HK-2 (cell line): ENCODE measurements around the gene TAGLN3.
"Not testable (repeated sequence)": the region's sequence is repeated elsewhere in the genome, so short reads cannot be mapped to it uniquely, and the experiment has no call there.

ENCODE experiments used
- DNase-seq: peaks from one replicate; pipeline ENCODE4 v3.0.0-alpha.2; 2018; ENCODE audit not compliant: unreplicated experiment

Gene TAGLN3

DNA sequence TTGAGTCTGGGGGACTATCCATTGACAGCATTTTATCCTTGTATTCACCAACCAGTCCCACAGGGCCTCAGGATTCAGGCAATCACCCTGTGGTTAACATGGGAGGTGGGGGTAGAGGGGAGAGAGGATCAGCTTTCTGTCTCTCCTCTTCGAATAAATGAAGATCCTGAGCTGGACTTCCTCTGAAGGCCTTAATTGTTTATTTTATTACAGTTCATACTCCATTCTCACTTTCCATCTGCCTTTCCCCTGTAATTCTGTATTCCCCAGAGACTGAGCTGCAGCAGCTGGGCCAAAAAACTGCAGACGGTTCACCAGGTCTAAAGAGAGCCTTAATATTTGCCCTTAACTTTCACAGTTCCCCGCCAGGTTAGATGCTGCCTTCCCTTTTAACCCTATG, 11.9 kb downstream of the TAGLN3 start:
- DNase-seq: no peak

- peak; percentile 52 for DNase-seq
Observed at GRCh38 chr3:112011376-112011940, 12.7 kb downstream of the TAGLN3 start.

- no peak for DNase-seq
Observed at GRCh38 chr3:112012205-112012992, 13.7 kb downstream of the TAGLN3 start.

DNA sequence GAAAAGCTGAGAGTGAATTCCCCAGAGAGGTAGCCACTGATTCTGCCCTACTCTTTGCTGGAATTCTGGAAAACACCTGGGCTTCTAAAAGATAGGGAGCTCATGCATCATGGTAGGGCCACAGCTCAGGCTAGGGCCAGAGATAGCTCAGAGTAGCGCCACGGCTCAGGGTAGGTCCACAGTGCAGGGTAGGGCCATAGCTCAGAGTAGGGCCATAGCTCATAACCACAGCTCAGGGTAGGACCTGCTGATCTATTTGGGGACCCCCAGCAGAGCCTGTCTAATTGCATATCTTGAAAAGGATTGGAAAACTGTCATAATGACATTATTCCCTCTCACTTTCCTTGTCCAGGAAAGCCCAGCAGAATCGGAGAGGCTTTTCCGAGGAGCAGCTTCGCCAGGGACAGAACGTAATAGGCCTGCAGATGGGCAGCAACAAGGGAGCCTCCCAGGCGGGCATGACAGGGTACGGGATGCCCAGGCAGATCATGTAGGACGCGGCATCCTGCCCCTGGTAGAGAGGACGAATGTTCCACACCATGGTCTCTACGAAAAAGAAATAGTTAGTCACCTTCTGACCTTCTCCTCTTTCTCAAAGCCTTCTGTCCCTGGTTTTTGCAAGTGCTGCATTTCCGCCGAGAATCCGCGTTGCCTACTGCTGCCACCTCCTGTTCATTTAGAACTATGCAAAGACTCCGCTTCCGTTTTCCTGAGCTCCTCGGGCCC, 14.5 kb downstream of the TAGLN3 start:
- DNase-seq: peak; percentile 45

- DNase-seq: no peak
Observed at GRCh38 chr3:112013784-112014143, 15.0 kb downstream of the TAGLN3 start.

DNA sequence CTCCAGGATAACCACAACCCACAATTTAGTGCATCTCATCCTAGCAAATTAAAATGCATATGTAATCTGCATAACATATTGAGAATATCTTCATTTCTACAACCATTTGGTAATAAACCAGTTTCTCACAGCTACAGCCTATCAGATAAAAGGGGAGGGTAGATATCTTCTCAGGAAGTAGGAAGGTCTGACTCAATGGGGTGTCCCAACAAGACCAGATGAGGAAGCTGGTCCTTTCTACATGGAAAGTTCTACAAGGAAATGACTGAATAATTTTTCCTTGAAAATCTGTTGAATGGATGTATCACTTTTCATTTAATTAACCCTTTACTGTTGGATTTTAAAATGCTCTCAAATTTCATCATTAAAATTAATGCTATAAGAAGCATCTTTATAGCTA, 18.4 kb downstream of the TAGLN3 start:
- no peak for DNase-seq

DNA sequence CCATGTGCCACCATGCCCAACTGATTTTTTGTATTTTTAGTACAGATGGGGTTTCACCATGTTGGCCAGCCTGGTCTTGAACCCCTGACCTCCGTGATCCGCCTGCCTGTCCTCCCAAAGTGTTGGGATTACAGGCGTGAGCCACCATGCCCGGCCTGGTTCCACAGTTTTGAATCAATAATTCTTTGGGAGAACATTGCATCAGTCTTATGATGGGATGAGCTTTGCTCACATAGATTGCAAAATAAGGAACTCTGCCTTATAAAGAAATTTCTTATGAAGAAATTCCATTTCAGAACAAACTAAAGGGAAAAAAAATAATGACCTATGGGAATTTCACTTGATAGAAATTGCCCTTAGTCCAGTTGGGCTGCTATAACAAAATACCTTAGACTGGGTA, 20.0 kb downstream of the TAGLN3 start:
- DNase-seq: no peak

DNA sequence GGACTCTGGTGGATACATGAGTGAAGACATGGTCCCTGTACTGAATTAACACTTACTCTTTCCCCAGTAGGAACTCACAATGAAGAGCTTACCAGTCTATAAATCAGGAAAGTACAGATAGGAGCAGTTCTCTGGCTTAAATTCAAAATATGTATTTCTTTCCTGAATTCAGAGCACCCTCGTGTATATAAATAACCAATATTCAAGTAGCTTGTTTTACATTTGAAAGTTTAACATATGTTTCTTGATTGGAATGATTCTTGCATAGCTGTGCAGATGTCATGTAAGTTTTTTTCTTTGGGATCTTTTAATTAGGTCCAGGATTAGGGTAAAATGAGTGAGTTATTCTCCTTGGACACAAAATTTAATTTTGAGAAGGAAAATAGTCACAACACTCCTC, 21.0 kb downstream of the TAGLN3 start:
- no peak for DNase-seq

DNA sequence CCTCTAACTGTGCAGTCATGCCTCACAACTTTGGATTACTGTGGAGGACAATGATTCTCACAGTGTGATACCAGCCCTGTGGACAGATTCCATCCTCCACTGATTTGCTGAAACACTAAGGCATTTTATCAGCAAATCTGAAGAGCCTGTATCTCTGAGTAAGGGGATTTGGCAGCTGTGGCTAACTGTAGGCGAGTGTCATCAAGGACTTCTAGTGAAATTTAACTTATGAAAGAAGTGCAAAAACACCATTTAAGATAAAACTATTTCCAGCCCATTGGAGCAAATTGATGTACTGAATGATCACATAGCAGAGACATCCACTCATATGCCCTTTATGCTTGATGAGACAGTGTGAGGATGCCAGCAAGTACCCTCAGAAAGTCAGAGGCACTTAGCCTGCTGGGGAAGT, 22.0 kb downstream of the TAGLN3 start:
- peak; percentile 45 for DNase-seq

DNA sequence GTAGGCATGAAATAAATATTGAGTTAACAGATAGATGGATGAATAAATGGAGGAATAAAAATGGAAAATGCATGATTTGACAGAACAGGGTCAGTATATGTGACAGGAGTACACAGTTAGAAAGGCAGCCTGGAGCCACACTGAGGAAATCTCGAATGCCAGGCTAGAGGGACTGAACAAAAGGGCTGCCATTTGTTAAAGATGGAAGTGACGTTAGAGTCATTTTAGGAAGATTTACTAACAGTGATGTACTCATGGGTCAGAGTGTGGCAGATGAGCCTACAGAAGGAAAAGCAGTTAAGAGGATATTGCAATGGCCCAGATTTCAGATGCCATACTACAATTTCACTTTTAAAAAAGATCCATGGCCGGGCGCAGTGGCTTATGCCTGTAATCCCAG, 28.4 kb downstream of the TAGLN3 start:
- DNase-seq: no peak

GRCh38 chr3:112027826-112028225, 29.1 kb downstream of the TAGLN3 start:
- DNase-seq: no peak

- no peak for DNase-seq
Observed at GRCh38 chr3:112030901-112031300, 32.2 kb downstream of the TAGLN3 start.

- no peak for DNase-seq
Observed at GRCh38 chr3:112032098-112032731, 33.5 kb downstream of the TAGLN3 start.

GRCh38 chr3:112034436-112034835, 35.7 kb downstream of the TAGLN3 start, which contains the start of gene TMPRSS7:
Gene TMPRSS7, plus strand, starts transcription at chr3:112034736. Its CDS starts 110 bp downstream, at chr3:112034846.
- DNase-seq: no peak

- no peak for DNase-seq
Observed at GRCh38 chr3:112035241-112035640, 36.5 kb downstream of the TAGLN3 start.

- not testable (repeated sequence) for DNase-seq
Observed at GRCh38 chr3:112037194-112037593, 38.5 kb downstream of the TAGLN3 start.

DNA sequence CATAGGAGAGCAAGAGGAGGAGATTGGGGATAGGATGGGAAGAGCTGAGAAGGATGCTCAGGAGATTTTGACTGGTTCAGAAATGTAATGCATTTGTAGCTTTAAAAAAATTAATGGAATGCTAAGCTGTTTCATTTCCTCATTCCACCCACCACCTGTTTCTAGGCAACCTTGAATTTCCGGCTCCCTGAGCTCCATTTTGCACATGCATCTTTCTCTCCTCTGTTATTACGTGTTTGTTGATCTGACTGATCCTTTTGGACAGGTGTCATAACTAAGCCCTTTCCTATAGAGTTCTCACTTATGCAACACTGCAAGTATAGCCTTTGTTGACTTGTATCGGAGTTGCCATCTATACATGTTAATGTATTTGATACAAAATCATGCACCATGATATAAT, 40.1 kb downstream of the TAGLN3 start:
- no peak for DNase-seq

DNA sequence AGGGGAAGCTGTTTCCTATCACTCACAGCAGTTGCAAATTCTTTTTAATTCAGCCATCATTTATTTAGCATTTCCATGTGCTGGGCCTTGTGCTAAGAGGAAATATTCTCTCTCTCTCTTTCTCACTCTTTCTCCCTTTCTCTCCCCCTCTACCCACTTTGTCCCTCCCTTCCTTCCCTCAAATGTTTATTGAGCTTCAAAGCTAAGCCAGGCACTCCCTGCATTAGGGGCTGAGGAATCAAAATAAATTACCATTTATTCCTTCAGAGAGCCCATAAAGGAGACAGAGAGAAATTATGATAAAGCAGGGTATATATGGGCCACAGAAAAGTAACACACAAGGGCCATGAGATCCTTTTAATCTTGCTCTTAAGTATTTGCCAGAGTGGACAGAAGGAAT, 42.6 kb downstream of the TAGLN3 start:
- DNase-seq: no peak

DNA sequence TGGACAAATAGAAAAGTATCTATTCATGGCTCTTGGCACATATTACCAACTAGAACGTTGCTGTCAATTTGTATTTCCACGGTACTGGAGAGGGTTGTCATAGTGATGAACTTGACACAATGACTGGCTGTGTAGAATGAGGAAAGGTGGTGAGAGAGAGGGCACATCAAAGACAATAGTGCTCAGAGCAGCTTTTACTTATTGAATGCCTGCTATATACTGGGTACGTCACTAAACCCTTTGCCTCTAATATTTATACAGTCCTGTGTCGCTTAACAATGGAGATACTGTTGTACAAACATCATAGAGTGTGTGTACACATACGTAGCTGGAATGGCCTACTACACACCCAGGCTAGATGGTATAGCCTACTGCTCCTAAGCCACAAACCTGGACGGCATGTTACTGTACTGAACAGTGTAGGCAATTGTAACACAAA, 44.1 kb downstream of the TAGLN3 start:
- no peak for DNase-seq

DNA sequence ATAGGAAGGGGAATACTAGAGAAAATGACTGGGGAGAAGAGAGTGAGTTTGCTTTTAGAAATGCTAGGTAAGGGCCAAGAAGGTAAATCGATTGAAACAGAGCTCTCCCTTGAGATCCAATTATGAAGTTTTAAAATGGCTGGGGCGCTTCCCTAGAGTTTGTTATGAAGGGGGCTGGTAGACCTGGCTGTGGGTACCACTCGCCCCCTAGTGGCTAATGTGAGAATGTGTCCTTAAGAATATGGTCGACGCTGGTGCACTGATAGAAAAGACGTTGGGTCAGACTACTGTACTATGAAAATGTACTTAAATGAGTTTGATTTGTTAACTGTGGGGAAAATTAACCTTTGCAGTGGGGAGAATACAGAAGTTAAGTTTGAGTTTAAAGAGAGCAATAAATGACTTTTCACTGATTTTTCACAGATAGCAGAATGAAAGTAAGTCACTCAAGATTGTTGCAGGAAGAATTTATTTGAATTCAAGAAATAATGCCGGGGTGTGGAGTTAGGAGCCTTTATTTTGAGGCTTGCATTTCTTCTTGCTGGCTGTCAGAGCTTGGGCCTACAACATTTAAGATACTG, 45.0 kb downstream of the TAGLN3 start:
- DNase-seq: peak; percentile 57

DNA sequence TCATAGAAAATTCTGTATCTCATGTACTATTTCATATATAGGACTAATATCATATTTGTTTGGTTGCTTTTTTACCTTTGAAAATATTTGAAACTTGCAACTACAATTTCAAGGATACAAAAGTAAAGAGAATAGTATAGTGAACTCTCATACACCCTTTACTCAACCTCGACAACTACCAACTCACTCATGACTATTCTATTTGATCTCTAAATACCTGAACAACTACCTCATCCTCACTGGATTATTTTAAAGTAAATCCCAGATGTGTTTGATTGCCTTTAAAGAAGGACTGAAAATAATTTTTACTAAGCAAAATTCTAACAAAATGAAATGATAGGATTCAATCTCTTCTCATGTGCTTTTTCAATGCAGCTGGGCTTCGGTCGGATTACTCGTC, 47.9 kb downstream of the TAGLN3 start:
- DNase-seq: no peak

DNA sequence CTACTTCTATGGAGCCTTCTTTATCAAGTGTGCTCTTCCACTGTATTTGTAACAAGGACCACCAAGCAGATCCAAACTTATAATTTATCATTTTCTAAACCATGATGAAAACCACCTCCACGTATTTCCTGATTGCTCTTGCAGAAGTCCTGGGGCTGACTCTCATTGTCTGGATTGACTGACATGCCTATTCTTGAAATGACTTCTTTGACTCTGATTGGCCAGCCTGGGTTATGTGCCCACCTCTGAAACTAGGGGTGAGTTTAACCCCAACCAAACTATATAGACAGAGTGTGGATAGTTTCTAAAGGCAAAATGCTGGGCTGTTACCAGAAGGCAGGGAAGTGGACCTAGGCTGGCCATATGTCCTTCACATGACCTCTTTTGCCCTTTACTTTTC, 48.5 kb downstream of the TAGLN3 start:
- DNase-seq: no peak
